NCI-H82 treated with DMSO at 0.1 percent for 48 hours (cell line): Measurements from ENCODE around the gene TMEM272.

Experiments used
- DNase-seq: peaks from one replicate; lab custom pipeline; 2025; ENCODE audit not compliant: unreplicated experiment; lab: John Stamatoyannopoulos, UW

Gene TMEM272

GRCh38 chr13:51844862-51845573 is at the start of gene TMEM272:
Gene TMEM272, minus strand, starts transcription at chr13:51845177. Its CDS starts 6,647 bp downstream, at chr13:51838530.
- peak; percentile 73 for DNase-seq

- no peak for DNase-seq
Measured at GRCh38 chr13:51894239-51894638, 49.3 kb upstream of the TMEM272 start.

DNA sequence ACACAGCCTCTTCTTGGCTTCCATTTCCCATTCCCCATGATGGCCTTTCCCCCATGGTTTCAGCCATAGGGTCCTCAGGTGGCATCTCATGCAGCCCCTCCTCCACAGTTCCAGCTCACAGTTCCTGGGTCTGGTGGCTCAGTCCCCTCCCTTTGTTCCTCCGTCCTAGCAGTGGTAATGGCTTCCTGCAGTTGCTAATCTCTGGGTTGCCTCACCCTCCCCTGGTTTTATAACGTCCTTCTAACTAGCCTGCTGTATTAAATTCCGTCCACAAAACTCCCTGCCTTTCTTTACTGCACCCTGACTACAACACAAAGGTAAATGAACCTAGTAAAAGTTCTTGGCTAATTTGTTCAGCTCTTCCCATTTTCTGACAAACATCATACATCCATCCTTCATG is 47.7 kb upstream of the TMEM272 start:
- no peak for DNase-seq

DNA sequence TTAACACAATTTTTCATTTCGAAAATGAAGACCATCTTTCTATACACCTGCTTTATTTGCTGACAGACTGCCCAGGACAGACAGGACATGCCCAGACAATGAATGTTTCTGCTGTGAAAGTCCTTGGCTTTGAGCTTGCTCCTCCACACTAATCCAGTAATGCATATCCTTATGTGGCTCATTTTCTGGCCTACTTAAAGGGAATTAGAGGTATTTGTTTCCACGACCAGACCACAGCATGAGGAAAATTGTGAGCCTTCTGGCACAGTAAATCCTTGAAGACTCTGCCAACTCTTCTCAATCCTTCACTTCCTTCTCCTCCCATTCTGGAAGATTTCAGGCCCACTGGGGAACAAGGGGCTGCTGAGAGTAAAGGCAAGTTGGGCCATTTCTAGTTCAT is 42.5 kb upstream of the TMEM272 start:
- peak; percentile 90 for DNase-seq

- DNase-seq: no peak
Measured at GRCh38 chr13:51885651-51886050, 40.7 kb upstream of the TMEM272 start.

- DNase-seq: no peak
Measured at GRCh38 chr13:51883226-51883600, 38.2 kb upstream of the TMEM272 start.

DNA sequence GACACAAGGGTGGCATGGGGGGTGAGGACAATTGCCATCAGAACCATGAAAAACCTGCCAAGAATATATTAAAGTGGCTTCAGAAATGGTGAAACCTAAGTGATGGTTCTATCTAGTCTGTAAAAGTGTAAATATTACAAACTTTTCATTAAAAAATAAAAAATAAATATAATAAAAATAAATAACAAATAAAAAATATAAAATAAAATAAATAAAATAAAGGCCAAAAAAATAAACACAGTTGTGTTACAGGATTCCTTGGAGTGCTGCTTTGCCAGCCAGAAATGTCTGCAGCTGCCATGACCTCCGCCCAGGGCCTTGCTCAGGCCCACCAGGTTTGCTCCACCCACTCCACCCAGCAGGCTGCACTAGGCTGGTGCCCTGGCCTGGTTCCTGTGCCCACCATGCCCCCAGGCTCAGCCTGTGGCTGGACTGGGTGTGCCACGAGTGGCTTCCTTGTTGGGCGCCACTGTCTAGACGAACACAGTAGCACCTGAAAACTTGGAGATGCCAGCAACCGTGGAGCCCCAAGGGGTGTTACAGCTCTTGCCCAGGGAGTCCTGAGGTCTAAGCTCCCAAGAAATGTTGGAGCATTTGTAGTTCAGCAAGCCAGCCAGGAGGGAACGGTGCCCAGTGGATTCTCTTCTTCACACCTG is 37.7 kb upstream of the TMEM272 start:
- DNase-seq: no peak

- DNase-seq: no peak
Measured at GRCh38 chr13:51881296-51881695, 36.3 kb upstream of the TMEM272 start.

DNA sequence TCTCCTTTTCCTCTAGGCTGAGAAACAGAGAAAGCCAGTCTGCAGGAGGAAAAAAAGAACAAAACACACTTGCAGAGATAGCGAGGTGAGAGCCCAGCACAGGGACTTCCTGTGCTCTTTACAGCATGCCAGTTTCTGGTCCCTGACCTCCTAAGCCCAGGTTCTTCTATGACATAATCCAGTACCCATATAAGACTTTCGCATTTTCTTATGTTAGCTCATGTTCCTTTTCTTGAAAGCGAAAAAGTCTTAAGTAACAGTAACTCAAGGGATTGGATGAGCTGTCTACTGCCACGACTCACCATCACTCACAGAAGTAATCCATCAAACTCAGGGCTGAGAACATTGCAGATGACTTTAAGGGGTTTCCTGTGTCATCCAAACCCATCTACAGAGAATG is 34.2 kb upstream of the TMEM272 start:
- DNase-seq: no peak

- DNase-seq: peak; percentile 37
Measured at GRCh38 chr13:51874651-51875050, 29.7 kb upstream of the TMEM272 start.

DNA sequence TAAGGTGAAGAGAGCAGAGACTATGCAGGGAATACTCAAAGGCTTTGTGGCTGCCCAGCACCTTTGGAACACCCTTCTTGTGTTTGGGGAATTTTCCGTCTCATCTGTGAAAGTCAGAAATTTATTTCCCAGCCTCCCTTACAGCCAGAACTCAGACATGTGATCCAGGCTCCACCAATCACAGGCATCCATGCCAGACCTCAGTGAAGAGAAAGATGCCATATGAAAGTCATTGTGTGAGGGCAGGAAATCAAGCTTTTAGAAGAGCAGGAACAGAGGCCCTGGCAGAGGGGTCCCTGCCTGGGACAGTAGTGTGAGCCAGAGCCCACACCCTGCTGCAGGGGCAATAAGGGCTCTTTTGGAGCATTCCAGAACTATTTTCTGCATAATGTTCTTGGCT is 28.9 kb upstream of the TMEM272 start:
- DNase-seq: no peak

GRCh38 chr13:51873117-51873798 is 28.3 kb upstream of the TMEM272 start:
- no peak for DNase-seq

GRCh38 chr13:51870616-51871015 is 25.6 kb upstream of the TMEM272 start:
- DNase-seq: no peak

GRCh38 chr13:51869916-51870315 is 24.9 kb upstream of the TMEM272 start:
- no peak for DNase-seq

DNA sequence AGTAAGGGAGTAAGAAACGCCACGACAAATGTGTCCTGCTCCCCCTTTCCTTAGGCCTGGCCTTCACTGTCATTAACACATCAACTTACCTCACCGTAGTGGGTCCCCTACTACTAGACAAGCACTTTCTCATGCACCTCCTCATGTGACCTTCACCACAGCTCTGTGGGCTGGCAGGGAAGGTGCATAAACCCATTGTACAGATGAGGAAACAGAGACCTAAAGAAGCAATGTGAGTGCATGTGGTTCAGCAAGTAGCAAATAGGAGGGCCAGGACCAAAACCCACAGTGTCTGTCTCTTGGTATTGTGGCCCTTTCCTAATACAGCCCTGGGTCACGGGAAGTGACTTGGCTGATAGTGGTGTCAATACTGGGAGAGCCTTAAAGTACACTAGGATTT is 22.1 kb upstream of the TMEM272 start:
- no peak for DNase-seq

- DNase-seq: no peak
Measured at GRCh38 chr13:51865838-51866237, 20.9 kb upstream of the TMEM272 start.

- no peak for DNase-seq
Measured at GRCh38 chr13:51862957-51863356, 18.0 kb upstream of the TMEM272 start.

- DNase-seq: no peak
Measured at GRCh38 chr13:51861723-51862300, 16.8 kb upstream of the TMEM272 start, which contains the start of gene CCDC70. Gene CCDC70, plus strand, starts transcription at chr13:51861969. Its CDS starts 3,443 bp downstream, at chr13:51865412.

- no peak for DNase-seq
Measured at GRCh38 chr13:51858433-51859247, 13.7 kb upstream of the TMEM272 start.

GRCh38 chr13:51856998-51857397 is 12.0 kb upstream of the TMEM272 start:
- no peak for DNase-seq
